ENCODE measurements around the gene ETFB. TPM values are rescaled to one million over a fixed set of nuclear protein-coding genes. Genes with fewer than 3 reads are reported as not detected.
A peak's percentile ranks its signal among the peaks of the same experiment; 100 is the strongest.

ETFB gene
- total RNA-seq, 4 donors from 2014 or later = 125 to 305 (median 154) TPM

GRCh38 chr19:51371186-51371690 lies 5.0 kb upstream of the ETFB start:
- Histone ChIP-seq H3K9me3 (no peaks in the 10 kb centered on the region), H3K4me1 (peaks cover 0 to 8% (median 4%) of the 10 kb centered on the region in 4 donors), H3K27ac (peak overlapping the region in 2 of 4 donors; percentile 67), H3K36me3 (no peaks in the 10 kb centered on the region), H3K27me3 (no peaks in the 10 kb centered on the region), H3K4me3 (peak overlapping the region in 1 of 4 donors; percentile 7)
- TF ChIP-seq POLR2A (IDR thresholded peaks at IDR 0.05) (no peak), CTCF (IDR thresholded peaks at IDR 0.05) (no peak)
- no peak for DNase-seq

GRCh38 chr19:51370230-51370629 lies 4.0 kb upstream of the ETFB start:
- no peak for TF ChIP-seq POLR2A (IDR thresholded peaks at IDR 0.05)
- TF ChIP-seq CTCF (IDR thresholded peaks at IDR 0.05) = no peak
- H3K27ac ChIP-seq = no peak overlapping the region
- H3K27me3 ChIP-seq = no peaks in the 10 kb centered on the region
- DNase-seq = no peak
- no peak overlapping the region for H3K4me3 ChIP-seq
- H3K9me3 ChIP-seq = no peaks in the 10 kb centered on the region
- peaks cover 0 to 13% (median 6%) of the 10 kb centered on the region in 4 donors for H3K4me1 ChIP-seq
- no peaks in the 10 kb centered on the region for H3K36me3 ChIP-seq

GRCh38 chr19:51368366-51369282 lies 2.4 kb upstream of the ETFB start, which contains the start of gene CLDND2:
Gene CLDND2, minus strand, starts transcription at chr19:51369003. Its CDS starts 426 bp downstream, at chr19:51368577.
- Histone ChIP-seq H3K4me3 (peak within 1 kb of the TSS; percentile 72 to 94 (median 75)), H3K27me3 (no peaks in the 10 kb centered on the region), H3K4me1 (peaks cover 0 to 29% (median 7%) of the 10 kb centered on the region in 4 donors), H3K36me3 (no peaks in the 10 kb centered on the region), H3K27ac (peak within 1 kb of the TSS; percentile 88 to 98 (median 94)), H3K9me3 (no peaks in the 10 kb centered on the region)
- TF ChIP-seq POLR2A (IDR thresholded peaks at IDR 0.05) = no peak
- no peak for TF ChIP-seq CTCF (IDR thresholded peaks at IDR 0.05)
- DNase-seq = no peak

GRCh38 chr19:51367565-51368365 lies 1.6 kb upstream of the ETFB start:
- Histone ChIP-seq H3K27me3 (no peaks in the 10 kb centered on the region), H3K27ac (peak overlapping the region; percentile 88 to 98 (median 94)), H3K4me1 (peaks cover 2 to 36% (median 9%) of the 10 kb centered on the region in 4 donors), H3K36me3 (no peaks in the 10 kb centered on the region), H3K9me3 (no peaks in the 10 kb centered on the region), H3K4me3 (peak overlapping the region; percentile 72 to 94 (median 75))
- TF ChIP-seq POLR2A (IDR thresholded peaks at IDR 0.05) (no peak), CTCF (IDR thresholded peaks at IDR 0.05) (no peak)
- DNase-seq = peak; percentile 100

GRCh38 chr19:51367255-51367564 lies 1.0 kb upstream of the ETFB start:
- peak; percentile 84 to 98 for TF ChIP-seq POLR2A (IDR thresholded peaks at IDR 0.05)
- TF ChIP-seq CTCF (IDR thresholded peaks at IDR 0.05) = no peak
- Histone ChIP-seq H3K27ac (peak overlapping the region; percentile 88 to 98 (median 94)), H3K27me3 (no peaks in the 10 kb centered on the region), H3K4me3 (peak overlapping the region; percentile 72 to 94 (median 75)), H3K36me3 (no peaks in the 10 kb centered on the region), H3K9me3 (no peaks in the 10 kb centered on the region), H3K4me1 (peaks cover 5 to 40% (median 11%) of the 10 kb centered on the region in 4 donors)
- DNase-seq = no peak
